Nephron (organoid): ENCODE results near the gene IDE.
"Not testable (repeated sequence)": the region's sequence is repeated elsewhere in the genome, so short reads cannot be mapped to it uniquely, and the experiment has no call there.

Experiments
- H3K27ac Mint-ChIP-seq, 3 experiments: 2 replicates each; pipeline ENCODE4 v1.8.0; 2020; ENCODE audit warnings: mixed read lengths in 3 of 3, mild to moderate bottlenecking in 2 of 3, moderate library complexity in 1 of 3
- H3K27me3 Mint-ChIP-seq: 2 replicates; pipeline ENCODE4 v1.8.0; 2021; ENCODE audit warnings: low read depth, mild to moderate bottlenecking, moderate library complexity, mixed read lengths
- H3K36me3 Mint-ChIP-seq: 2 replicates; pipeline ENCODE4 v1.8.0; 2020; ENCODE audit warnings: low read depth, mixed read lengths
- H3K4me1 Mint-ChIP-seq: 2 replicates; pipeline ENCODE4 v1.8.0; 2020; ENCODE audit warnings: mixed read lengths
- H3K4me3 Mint-ChIP-seq, 3 experiments: 2 replicates each; pipeline ENCODE4 v1.8.0; 2020; ENCODE audit warnings: mild to moderate bottlenecking in 3 of 3, mixed read lengths in 3 of 3, moderate library complexity in 2 of 3
- H3K9me3 Mint-ChIP-seq: 2 replicates; pipeline ENCODE4 v1.8.0; 2020; ENCODE audit warnings: mixed read lengths
- CTCF ChIP-seq, 3 experiments: fragments of 200-600 bp; sonication (generic); IDR thresholded peaks; one replicate each; pipeline ENCODE4 v1.5.0; 2021; ENCODE audit warnings: antibody characterized with exemption in 3 of 3; ENCODE audit not compliant: unreplicated experiment in 3 of 3

The IDE gene

GRCh38 chr10:92452313-92452712 is 121.6 kb downstream of the IDE start:
- TF ChIP-seq CTCF (IDR thresholded peaks at IDR 0.05; ENCODE audit: unreplicated experiment in 3 of 3) = no peak
- no peaks in the 10 kb centered on the region for H3K9me3 Mint-ChIP-seq
- peaks cover 3% of the 10 kb centered on the region for H3K27me3 Mint-ChIP-seq
- H3K36me3 Mint-ChIP-seq = peaks cover 31% of the 10 kb centered on the region
- H3K4me3 Mint-ChIP-seq = no peak overlapping the region
- H3K4me1 Mint-ChIP-seq = no peaks in the 10 kb centered on the region
- no peak overlapping the region for H3K27ac Mint-ChIP-seq

- Mint-ChIP-seq H3K4me3 (no peak overlapping the region), H3K4me1 (no peaks in the 10 kb centered on the region), H3K9me3 (no peaks in the 10 kb centered on the region), H3K27me3 (peaks cover 3% of the 10 kb centered on the region), H3K27ac (peak overlapping the region in 1 of 3 experiments; percentile 18), H3K36me3 (peaks cover 31% of the 10 kb centered on the region)
- no peak for TF ChIP-seq CTCF (IDR thresholded peaks at IDR 0.05; ENCODE audit: unreplicated experiment in 3 of 3)
Measured at GRCh38 chr10:92451431-92451830, 122.5 kb downstream of the IDE start.

GRCh38 chr10:92450896-92451295 is 123.0 kb downstream of the IDE start:
- no peaks in the 10 kb centered on the region for H3K9me3 Mint-ChIP-seq
- peaks cover 3% of the 10 kb centered on the region for H3K27me3 Mint-ChIP-seq
- H3K27ac Mint-ChIP-seq = no peak overlapping the region
- no peak overlapping the region for H3K4me3 Mint-ChIP-seq
- H3K36me3 Mint-ChIP-seq = peaks cover 27% of the 10 kb centered on the region
- TF ChIP-seq CTCF (IDR thresholded peaks at IDR 0.05; ENCODE audit: unreplicated experiment in 3 of 3) = no peak
- no peaks in the 10 kb centered on the region for H3K4me1 Mint-ChIP-seq

- no peaks in the 10 kb centered on the region for H3K4me1 Mint-ChIP-seq
- TF ChIP-seq CTCF (IDR thresholded peaks at IDR 0.05; ENCODE audit: unreplicated experiment in 3 of 3) = no peak
- no peaks in the 10 kb centered on the region for H3K36me3 Mint-ChIP-seq
- no peak overlapping the region for H3K4me3 Mint-ChIP-seq
- no peaks in the 10 kb centered on the region for H3K27me3 Mint-ChIP-seq
- no peak overlapping the region for H3K27ac Mint-ChIP-seq
- no peaks in the 10 kb centered on the region for H3K9me3 Mint-ChIP-seq
Measured at GRCh38 chr10:92440578-92440977, 133.3 kb downstream of the IDE start.

- H3K36me3 Mint-ChIP-seq = no peaks in the 10 kb centered on the region
- no peak for TF ChIP-seq CTCF (IDR thresholded peaks at IDR 0.05; ENCODE audit: unreplicated experiment in 3 of 3)
- H3K4me1 Mint-ChIP-seq = no peaks in the 10 kb centered on the region
- H3K9me3 Mint-ChIP-seq = no peaks in the 10 kb centered on the region
- H3K27me3 Mint-ChIP-seq = no peaks in the 10 kb centered on the region
- H3K4me3 Mint-ChIP-seq = no peak overlapping the region
- H3K27ac Mint-ChIP-seq = no peak overlapping the region
Measured at GRCh38 chr10:92438220-92438619, 135.7 kb downstream of the IDE start.

- no peaks in the 10 kb centered on the region for H3K27me3 Mint-ChIP-seq
- no peaks in the 10 kb centered on the region for H3K9me3 Mint-ChIP-seq
- no peak overlapping the region for H3K27ac Mint-ChIP-seq
- no peak overlapping the region for H3K4me3 Mint-ChIP-seq
- no peaks in the 10 kb centered on the region for H3K4me1 Mint-ChIP-seq
- no peak for TF ChIP-seq CTCF (IDR thresholded peaks at IDR 0.05; ENCODE audit: unreplicated experiment in 3 of 3)
- H3K36me3 Mint-ChIP-seq = no peaks in the 10 kb centered on the region
Measured at GRCh38 chr10:92436611-92437010, 137.3 kb downstream of the IDE start.

GRCh38 chr10:92436065-92436464 is 137.8 kb downstream of the IDE start:
- not testable (repeated sequence) for H3K4me3 Mint-ChIP-seq, H3K27ac Mint-ChIP-seq, H3K27me3 Mint-ChIP-seq, H3K9me3 Mint-ChIP-seq, H3K36me3 Mint-ChIP-seq, H3K4me1 Mint-ChIP-seq
